Measurements from ENCODE around the gene ANXA5. TPM values are rescaled to one million over a fixed set of nuclear protein-coding genes. Genes with fewer than 3 reads are reported as not detected.

Gene ANXA5
- total and polyA plus RNA-seq, 9 of the 15 experiments (the other 6 are each of a cell fraction or from before 2014, with no cell fraction given), result 49.9 to 131 (median 84.5) TPM

- TF ChIP-seq VEZF1 (CRISPR knock-in tag; IDR thresholded peaks at IDR 0.05) (0 out of 2 replicates have a peak, but pooled peaks have one; percentile 25), RCOR1 (IDR thresholded peaks at IDR 0.05; ENCODE audit: borderline replicate concordance in 1 of 2, low read depth in 2 of 2, low read length in 2 of 2) (peak; percentile 36 to 77; a peak in 3 of 4 replicates), ZNF175 (CRISPR knock-in tag; IDR thresholded peaks at IDR 0.05; ENCODE audit: low read depth) (no peak), FOXM1 (IDR thresholded peaks at IDR 0.05; ENCODE audit: low read depth) (no peak), FOXM1 (CRISPR knock-in tag; IDR thresholded peaks at IDR 0.05; ENCODE audit: low read depth) (no peak), PHF21A (IDR thresholded peaks at IDR 0.05; ENCODE audit: borderline replicate concordance, low read depth) (peak; percentile 60; the same call in 1 of the 2 replicates), ZNF212 (CRISPR knock-in tag; IDR thresholded peaks at IDR 0.05) (no peak), ZNF3 (CRISPR knock-in tag; IDR thresholded peaks at IDR 0.05) (no peak), POLR3G (IDR thresholded peaks at IDR 0.05; ENCODE audit: extremely low read depth, insufficient read length, insufficient replicate concordance) (no peak), SAFB2 (IDR thresholded peaks at IDR 0.05; ENCODE audit: borderline replicate concordance, low read depth, low read length, severe bottlenecking) (no peak), SOX6 (IDR thresholded peaks at IDR 0.05) (no peak), HSF4 (CRISPR knock-in tag; IDR thresholded peaks at IDR 0.05; ENCODE audit: borderline replicate concordance) (no peak), CCNT2 (IDR thresholded peaks at IDR 0.05; ENCODE audit: borderline replicate concordance, extremely low read depth, insufficient read length, low read depth, low read length) (peak; percentile 43), XRCC5 (IDR thresholded peaks at IDR 0.05; ENCODE audit: low read depth, low read length) (no peak), ZNF224 (CRISPR knock-in tag; IDR thresholded peaks at IDR 0.05) (no peak), ZNF76 (CRISPR knock-in tag; IDR thresholded peaks at IDR 0.05; ENCODE audit: borderline replicate concordance) (no peak), PYGO2 (tag; IDR thresholded peaks at IDR 0.05) (no peak), TAF1 (IDR thresholded peaks at IDR 0.05; ENCODE audit: control insufficient read depth, extremely low read depth, insufficient read depth, low read length, severe bottlenecking) (no peak)
- TF ChIP-seq, protein P1, sequence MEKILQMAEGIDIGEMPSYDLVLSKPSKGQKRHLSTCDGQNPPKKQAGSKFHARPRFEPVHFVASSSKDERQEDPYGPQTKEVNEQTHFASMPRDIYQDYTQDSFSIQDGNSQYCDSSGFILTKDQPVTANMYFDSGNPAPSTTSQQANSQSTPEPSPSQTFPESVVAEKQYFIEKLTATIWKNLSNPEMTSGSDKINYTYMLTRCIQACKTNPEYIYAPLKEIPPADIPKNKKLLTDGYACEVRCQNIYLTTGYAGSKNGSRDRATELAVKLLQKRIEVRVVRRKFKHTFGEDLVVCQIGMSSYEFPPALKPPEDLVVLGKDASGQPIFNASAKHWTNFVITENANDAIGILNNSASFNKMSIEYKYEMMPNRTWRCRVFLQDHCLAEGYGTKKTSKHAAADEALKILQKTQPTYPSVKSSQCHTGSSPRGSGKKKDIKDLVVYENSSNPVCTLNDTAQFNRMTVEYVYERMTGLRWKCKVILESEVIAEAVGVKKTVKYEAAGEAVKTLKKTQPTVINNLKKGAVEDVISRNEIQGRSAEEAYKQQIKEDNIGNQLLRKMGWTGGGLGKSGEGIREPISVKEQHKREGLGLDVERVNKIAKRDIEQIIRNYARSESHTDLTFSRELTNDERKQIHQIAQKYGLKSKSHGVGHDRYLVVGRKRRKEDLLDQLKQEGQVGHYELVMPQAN (IDR thresholded peaks at IDR 0.05; ENCODE audit: borderline replicate concordance), result no peak
- TF ChIP-seq, protein P2, sequence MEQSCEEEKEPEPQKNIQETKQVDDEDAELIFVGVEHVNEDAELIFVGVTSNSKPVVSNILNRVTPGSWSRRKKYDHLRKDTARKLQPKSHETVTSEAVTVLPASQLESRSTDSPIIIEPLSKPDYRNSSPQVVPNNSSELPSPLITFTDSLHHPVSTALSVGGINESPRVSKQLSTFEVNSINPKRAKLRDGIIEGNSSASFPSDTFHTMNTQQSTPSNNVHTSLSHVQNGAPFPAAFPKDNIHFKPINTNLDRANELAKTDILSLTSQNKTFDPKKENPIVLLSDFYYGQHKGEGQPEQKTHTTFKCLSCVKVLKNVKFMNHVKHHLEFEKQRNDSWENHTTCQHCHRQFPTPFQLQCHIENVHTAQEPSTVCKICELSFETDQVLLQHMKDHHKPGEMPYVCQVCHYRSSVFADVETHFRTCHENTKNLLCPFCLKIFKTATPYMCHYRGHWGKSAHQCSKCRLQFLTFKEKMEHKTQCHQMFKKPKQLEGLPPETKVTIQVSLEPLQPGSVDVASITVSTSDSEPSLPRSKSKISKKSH (CRISPR knock-in tag; IDR thresholded peaks at IDR 0.05), result no peak
Observed at GRCh38 chr4:121711263-121712000, 14.7 kb upstream of the ANXA5 start (continued).
